HCT116 (cell line): ENCODE data around the gene PRRC2A. TPM values are rescaled to one million over a fixed set of nuclear protein-coding genes. Genes with fewer than 3 reads are reported as not detected.
A peak's percentile ranks its signal among the peaks of the same experiment; 100 is the strongest.

Source experiments
- ATAC-seq: fragments of 200-7000 bp; cut with Tn5 transposase; 2 replicates; pipeline ENCODE4 v1.9.1; 2020; ENCODE audit warnings: mild to moderate bottlenecking, moderate library complexity
- BruUV-seq: library from RNA; stranded (reverse); fragments of 400-500 nt; replicated peaks from 2 replicates; lab custom pipeline; 2021; lab: Mats Ljungman, UMichigan
- CTCF ChIA-PET: fragments of 300-600 bp; sonication (Branson Sonifier 250); formaldehyde crosslinking; loops from one replicate; lab custom pipeline; 2021; ENCODE audit warnings: antibody characterized with exemption; lab: Charles Lee
- POLR2A ChIA-PET: fragments of 300-600, 350-600 bp; sonication (Branson Sonifier 250); formaldehyde crosslinking; loops from one replicate; lab custom pipeline; 2021; ENCODE audit warnings: antibody characterized with exemption; lab: Charles Lee
- RAD21 ChIA-PET, 2 experiments: fragments of 300-600 bp; sonication (Branson Sonifier 250); formaldehyde crosslinking; loops; one replicate each; lab custom pipeline; 2023; ENCODE audit warnings: low total read pairs in 2 of 2; ENCODE audit not compliant: uncharacterized antibody in 2 of 2, unreplicated experiment in 2 of 2, low non-redundant PET in 1 of 2; lab: Charles Lee
- DNase-seq: peaks from one replicate; pipeline ENCODE4 v3.0.0-alpha.2; 2010; ENCODE audit warnings: low read depth, low spot score
- H2AFZ ChIP-seq: fragments of 200-600 bp; shearing (Covaris generic), sonication (generic); 2 replicates; pipeline ENCODE4 v1.6.1; 2017; ENCODE audit warnings: low read depth, mixed run types, mixed read lengths, antibody characterized with exemption, low read length; ENCODE audit not compliant: poor library complexity, severe bottlenecking
- H3K27ac ChIP-seq: 2 replicates; pipeline ENCODE4 v1.5.1; 2012; ENCODE audit warnings: low read depth, low read length
- H3K27me3 ChIP-seq: fragments of 200-600 bp; sonication (generic); 2 replicates; pipeline ENCODE4 v1.6.1; 2016; ENCODE audit warnings: mixed run types, low read length, mixed read lengths; ENCODE audit not compliant: insufficient read depth
- H3K36me3 ChIP-seq, 2 experiments: fragments of 200-500 bp in 1 of 2; fragments of 200-600 bp in 1 of 2; sonication (Bioruptor generic) in 1 of 2; sonication (generic) in 1 of 2; 2 replicates each; pipeline versions ENCODE4 v1.5.1 to v1.6.1; 2014 to 2016; ENCODE audit warnings: low read length in 2 of 2, inconsistent platforms in 1 of 2, mixed read lengths in 1 of 2, mixed run types in 1 of 2; ENCODE audit not compliant: insufficient read depth in 2 of 2, control insufficient read depth in 1 of 2
- H3K4me1 ChIP-seq, 2 experiments: fragments of 200-600 bp in 1 of 2; sonication (generic) in 1 of 2; 2 replicates each; pipeline versions ENCODE4 v1.5.1 to v1.6.1; 2012 to 2017; ENCODE audit warnings: low read length in 2 of 2, inconsistent platforms in 1 of 2, mild to moderate bottlenecking in 1 of 2, mixed read lengths in 1 of 2, mixed run types in 1 of 2, moderate library complexity in 1 of 2; ENCODE audit not compliant: insufficient read depth in 2 of 2, control insufficient read depth in 1 of 2
- H3K4me2 ChIP-seq: fragments of 200-600 bp; sonication (generic); 2 replicates; pipeline ENCODE4 v1.6.1; 2017; ENCODE audit warnings: mixed run types, low read length, mixed read lengths
- H3K4me3 ChIP-seq, 2 experiments: fragments of 200-600 bp in 1 of 2; sonication (generic) in 1 of 2; replicated peaks in 1 of 2; 2 replicates each; pipeline ENCODE4 v1.5.1; 2011 to 2016; ENCODE audit warnings: low read length in 2 of 2, control low read depth in 1 of 2, low read depth in 1 of 2, mild to moderate bottlenecking in 1 of 2, mixed read lengths in 1 of 2, mixed run types in 1 of 2
- H3K79me2 ChIP-seq: fragments of 200-600 bp; sonication (generic); 2 replicates; pipeline ENCODE4 v1.6.1; 2017; ENCODE audit warnings: mild to moderate bottlenecking, mixed run types, low read length, moderate library complexity, mixed read lengths; ENCODE audit not compliant: insufficient read depth
- H3K9ac ChIP-seq: fragments of 200-600 bp; sonication (generic); 2 replicates; pipeline ENCODE4 v1.6.1; 2016; ENCODE audit warnings: low read length, mixed read lengths
- H3K9me2 ChIP-seq: fragments of 200-600 bp; sonication (generic), shearing (Covaris generic); 2 replicates; pipeline ENCODE4 v1.6.1; 2017; ENCODE audit warnings: mixed run types, mild to moderate bottlenecking, moderate library complexity; ENCODE audit not compliant: insufficient read depth
- H3K9me3 ChIP-seq, 2 experiments: fragments of 200-500 bp in 1 of 2; fragments of 200-600 bp in 1 of 2; sonication (Bioruptor generic) in 1 of 2; sonication (generic) in 1 of 2; 2 replicates each; pipeline ENCODE4 v1.6.1; 2014 to 2017; ENCODE audit warnings: low read length in 2 of 2, mixed read lengths in 2 of 2, inconsistent platforms in 1 of 2, low read depth in 1 of 2, mild to moderate bottlenecking in 1 of 2, mixed run types in 1 of 2, moderate library complexity in 1 of 2; ENCODE audit not compliant: control insufficient read depth in 1 of 2, insufficient read depth in 1 of 2
- H4K20me1 ChIP-seq: fragments of 200-600 bp; sonication (generic), shearing (Covaris generic); 2 replicates; pipeline ENCODE4 v1.6.1; 2017; ENCODE audit warnings: mixed run types, mild to moderate bottlenecking, moderate library complexity; ENCODE audit not compliant: insufficient read depth
- CEBPB ChIP-seq: IDR thresholded peaks from 2 replicates; pipeline ENCODE4 v1.6.1; 2012; ENCODE audit warnings: low read depth
- EGR1 ChIP-seq: IDR thresholded peaks from 2 replicates; pipeline ENCODE4 v1.6.1; 2012; ENCODE audit warnings: low read depth
- ELF1 ChIP-seq: IDR thresholded peaks from 2 replicates; pipeline ENCODE4 v1.6.1; 2012; ENCODE audit warnings: low read depth, borderline replicate concordance
- POLR2A ChIP-seq: IDR thresholded peaks from 2 replicates; pipeline ENCODE4 v1.7.0; 2011; ENCODE audit warnings: borderline replicate concordance; ENCODE audit not compliant: insufficient read depth, insufficient read length; ENCODE audit errors: extremely low read depth
- POLR2AphosphoS5 ChIP-seq: IDR thresholded peaks from 2 replicates; pipeline ENCODE4 v1.6.1; 2011; ENCODE audit warnings: mild to moderate bottlenecking, low read depth, low read length, moderate library complexity
- TCF7L2 ChIP-seq: IDR thresholded peaks from 2 replicates; pipeline ENCODE4 v1.7.0; 2011; ENCODE audit warnings: borderline replicate concordance, inconsistent platforms; ENCODE audit not compliant: insufficient read depth, insufficient read length; ENCODE audit errors: extremely low read depth
- YY1 ChIP-seq: IDR thresholded peaks from 2 replicates; pipeline ENCODE4 v1.6.1; 2011; ENCODE audit warnings: low read length, low read depth, moderate library complexity, mild to moderate bottlenecking; ENCODE audit not compliant: insufficient replicate concordance; ENCODE audit errors: extremely low read depth
- ZFX ChIP-seq: fragments of 450-650 bp; IDR thresholded peaks from 2 replicates; pipeline ENCODE4 v1.6.1; 2017
- ZNF274 ChIP-seq: fragments of 200-500 bp; sonication (Bioruptor generic); IDR thresholded peaks from 2 replicates; pipeline ENCODE4 v1.6.1; 2014; ENCODE audit warnings: mild to moderate bottlenecking, low read depth, low read length, inconsistent platforms
- intact Hi-C: fragments of 100-400 bp; cut with micrococcal nuclease; formaldehyde crosslinking; loops from 2 replicates; pipeline ENCODE4 v1.10.0; 2022
- total RNA-seq: library from RNA; stranded (reverse); gene quantifications from one replicate; pipeline ENCODE4 v1.2.1, GENCODE V29; 2021; ENCODE audit not compliant: unreplicated experiment
- TF ChIP-seq, protein P1 (sequence below): IDR thresholded peaks from 2 replicates; pipeline ENCODE4 v1.6.1; 2012; ENCODE audit warnings: low read depth

Gene PRRC2A
- total RNA-seq, 1 experiment from 2014 or later: 250 TPM

DNA sequence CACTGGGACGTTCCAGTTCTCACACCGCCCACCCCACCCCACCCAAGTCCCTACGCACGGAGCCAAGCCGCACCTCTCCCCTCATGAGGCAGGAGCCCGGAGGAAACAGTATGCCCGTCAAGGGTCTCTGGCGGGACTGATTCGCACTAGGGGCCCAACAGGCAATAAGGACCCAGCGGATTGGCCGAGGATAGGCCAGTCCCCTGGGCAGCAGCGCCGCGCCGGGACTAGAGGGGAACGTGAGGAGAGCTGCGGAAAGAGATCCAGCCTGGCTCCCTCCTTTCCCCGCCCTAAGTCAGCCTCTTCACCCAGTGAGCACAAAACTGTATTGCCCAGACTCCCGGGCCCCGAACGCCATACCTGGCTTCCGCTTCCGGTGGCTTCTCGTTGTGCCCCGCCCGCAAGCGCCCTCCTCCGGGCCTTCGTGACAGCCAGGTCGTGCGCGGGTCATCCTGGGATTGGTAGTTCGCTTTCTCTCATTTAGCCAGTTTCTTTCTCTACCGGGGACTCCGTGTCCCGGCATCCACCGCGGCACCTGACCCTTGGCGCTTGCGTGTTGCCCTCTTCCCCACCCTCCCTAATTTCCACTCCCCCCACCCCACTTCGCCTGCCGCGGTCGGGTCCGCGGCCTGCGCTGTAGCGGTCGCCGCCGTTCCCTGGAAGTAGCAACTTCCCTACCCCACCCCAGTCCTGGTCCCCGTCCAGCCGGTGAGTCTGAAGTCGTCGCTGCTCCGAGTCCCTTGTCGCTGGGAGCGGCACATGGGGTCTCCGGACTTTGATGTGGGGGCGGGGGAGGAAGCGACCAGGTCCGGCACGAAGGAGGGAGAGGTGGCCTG is 45.2 kb downstream of the PRRC2A start, which contains the start of gene CSNK2B:
Gene CSNK2B (plus strand): TSS at position 580 of the 836 bp plus-strand sequence. CDS start 752 bp downstream, outside the sequence.
- Histone ChIP-seq H2AFZ (no peak within 1 kb of the TSS), H3K9me2 (no peaks in the 10 kb centered on the region), H4K20me1 (no peaks in the 10 kb centered on the region), H3K36me3 (peaks cover 31 to 50% of the 10 kb centered on the region in 2 experiments), H3K4me2 (peak within 1 kb of the TSS; percentile 83), H3K4me3 (peak within 1 kb of the TSS; percentile 97 to 99), H3K9me3 (no peaks in the 10 kb centered on the region), H3K27me3 (no peaks in the 10 kb centered on the region), H3K9ac (peak within 1 kb of the TSS; percentile 90), H3K79me2 (peaks cover 58% of the 10 kb centered on the region), H3K27ac (peak within 1 kb of the TSS; percentile 90), H3K4me1 (peaks cover 14 to 34% of the 10 kb centered on the region in 2 experiments; a peak in 3 of 4 replicates)
- BruUV-seq: no TSS peak
- ATAC-seq (peak; percentile 84), DNase-seq (peak; percentile 96)
- RAD21 ChIA-PET: no interaction called here
- TF ChIP-seq TCF7L2 (peak; percentile 65), ZNF274 (no peak), POLR2A (peak; percentile 89), POLR2AphosphoS5 (peak; percentile 86), CEBPB (no peak), EGR1 (no peak), YY1 (peak; percentile 20), ELF1 (no peak), ZFX (peak; percentile 57)
- TF ChIP-seq, protein P1, sequence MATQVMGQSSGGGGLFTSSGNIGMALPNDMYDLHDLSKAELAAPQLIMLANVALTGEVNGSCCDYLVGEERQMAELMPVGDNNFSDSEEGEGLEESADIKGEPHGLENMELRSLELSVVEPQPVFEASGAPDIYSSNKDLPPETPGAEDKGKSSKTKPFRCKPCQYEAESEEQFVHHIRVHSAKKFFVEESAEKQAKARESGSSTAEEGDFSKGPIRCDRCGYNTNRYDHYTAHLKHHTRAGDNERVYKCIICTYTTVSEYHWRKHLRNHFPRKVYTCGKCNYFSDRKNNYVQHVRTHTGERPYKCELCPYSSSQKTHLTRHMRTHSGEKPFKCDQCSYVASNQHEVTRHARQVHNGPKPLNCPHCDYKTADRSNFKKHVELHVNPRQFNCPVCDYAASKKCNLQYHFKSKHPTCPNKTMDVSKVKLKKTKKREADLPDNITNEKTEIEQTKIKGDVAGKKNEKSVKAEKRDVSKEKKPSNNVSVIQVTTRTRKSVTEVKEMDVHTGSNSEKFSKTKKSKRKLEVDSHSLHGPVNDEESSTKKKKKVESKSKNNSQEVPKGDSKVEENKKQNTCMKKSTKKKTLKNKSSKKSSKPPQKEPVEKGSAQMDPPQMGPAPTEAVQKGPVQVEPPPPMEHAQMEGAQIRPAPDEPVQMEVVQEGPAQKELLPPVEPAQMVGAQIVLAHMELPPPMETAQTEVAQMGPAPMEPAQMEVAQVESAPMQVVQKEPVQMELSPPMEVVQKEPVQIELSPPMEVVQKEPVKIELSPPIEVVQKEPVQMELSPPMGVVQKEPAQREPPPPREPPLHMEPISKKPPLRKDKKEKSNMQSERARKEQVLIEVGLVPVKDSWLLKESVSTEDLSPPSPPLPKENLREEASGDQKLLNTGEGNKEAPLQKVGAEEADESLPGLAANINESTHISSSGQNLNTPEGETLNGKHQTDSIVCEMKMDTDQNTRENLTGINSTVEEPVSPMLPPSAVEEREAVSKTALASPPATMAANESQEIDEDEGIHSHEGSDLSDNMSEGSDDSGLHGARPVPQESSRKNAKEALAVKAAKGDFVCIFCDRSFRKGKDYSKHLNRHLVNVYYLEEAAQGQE: no peak
- CTCF ChIA-PET: interaction anchor here (1.1 kb wide), 1 partner anchor 67 kb away, joined by 4 read pairs; no protein-coding TSS in a partner anchor
- POLR2A ChIA-PET: interaction anchor here (0.6 to 3.9 kb wide), 9 partner anchors 10 to 517 kb away, joined by 3 to 32 read pairs (median 5); partner anchors contain the start of genes ABHD16A, APOM, BAG6 and CLIC1
- intact Hi-C loops: loop anchor here (1.0 to 5.0 kb wide), 4 partner anchors 72 to 232 kb away; partner anchors contain the start of genes ATP6V1G2, CLIC1, DDX39B and EHMT2
